ENCODE data around the gene POLD2.
"Not testable (repeated sequence)": the region's sequence is repeated elsewhere in the genome, so short reads cannot be mapped to it uniquely, and the experiment has no call there.

POLD2 gene

GRCh38 chr7:44139311-44140010 is 16.1 kb upstream of the POLD2 start:
- DNase-seq (ENCODE audit: low read depth): no peak

DNA sequence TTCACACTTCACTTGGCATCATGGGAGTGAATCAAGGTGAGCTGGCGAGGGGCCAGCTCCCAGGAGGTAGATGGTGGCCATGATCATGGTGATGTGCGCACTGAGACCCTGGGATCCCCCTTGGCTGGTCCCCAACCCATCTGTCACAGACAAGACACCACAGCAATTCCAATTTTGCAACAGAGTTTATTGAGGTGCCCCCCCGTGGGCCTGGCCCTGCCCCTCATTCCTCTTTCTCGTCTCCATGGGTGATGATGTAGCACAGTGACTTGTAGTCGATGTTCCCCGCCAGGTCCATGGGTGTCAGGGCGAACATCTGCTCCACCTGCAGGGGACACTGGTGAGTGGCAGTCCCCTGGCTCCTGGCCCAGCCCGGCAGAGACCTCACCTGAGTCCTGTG is 15.3 kb upstream of the POLD2 start:
- no peak for DNase-seq (ENCODE audit: low read depth)

- no peak for DNase-seq (ENCODE audit: low read depth)
These were observed 13.4 kb upstream of the POLD2 start for GRCh38 chr7:44136731-44137130.

DNA sequence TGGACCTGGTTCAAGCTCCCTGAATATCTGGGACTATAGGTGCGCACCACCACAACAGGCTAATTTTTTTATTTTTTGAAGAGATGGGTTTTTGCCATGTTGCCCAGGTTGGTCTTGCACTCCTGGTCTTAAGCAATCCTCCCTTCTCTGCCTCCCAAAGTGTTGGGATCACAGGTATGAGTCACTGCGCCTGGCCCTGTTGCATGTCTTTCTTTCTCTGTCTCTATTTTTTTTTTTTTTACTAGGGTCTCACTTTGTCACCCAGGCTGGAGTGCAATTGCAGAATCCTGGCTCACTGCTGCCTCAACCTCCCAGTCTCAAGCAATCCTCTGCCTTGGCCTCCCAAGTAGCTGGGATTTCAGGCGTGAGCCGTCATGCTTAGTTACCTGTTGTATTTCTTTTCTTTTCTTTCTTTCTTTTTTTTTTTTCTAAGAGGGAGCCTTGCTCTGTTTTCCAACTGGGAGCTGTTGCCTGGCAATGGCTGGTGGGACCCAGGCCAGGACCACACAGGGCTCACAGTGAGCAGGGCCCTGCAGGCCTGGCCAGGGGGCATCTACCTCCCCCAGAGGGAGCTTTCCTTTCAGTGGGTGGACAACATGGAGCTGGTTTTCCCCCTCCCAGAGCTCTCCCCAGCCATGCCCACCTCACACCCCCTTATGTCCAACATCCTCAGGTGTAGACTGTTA is 11.7 kb upstream of the POLD2 start:
- no peak for DNase-seq (ENCODE audit: low read depth)

- DNase-seq (ENCODE audit: low read depth): no peak
These were observed 9.9 kb upstream of the POLD2 start for GRCh38 chr7:44133295-44133694.

DNA sequence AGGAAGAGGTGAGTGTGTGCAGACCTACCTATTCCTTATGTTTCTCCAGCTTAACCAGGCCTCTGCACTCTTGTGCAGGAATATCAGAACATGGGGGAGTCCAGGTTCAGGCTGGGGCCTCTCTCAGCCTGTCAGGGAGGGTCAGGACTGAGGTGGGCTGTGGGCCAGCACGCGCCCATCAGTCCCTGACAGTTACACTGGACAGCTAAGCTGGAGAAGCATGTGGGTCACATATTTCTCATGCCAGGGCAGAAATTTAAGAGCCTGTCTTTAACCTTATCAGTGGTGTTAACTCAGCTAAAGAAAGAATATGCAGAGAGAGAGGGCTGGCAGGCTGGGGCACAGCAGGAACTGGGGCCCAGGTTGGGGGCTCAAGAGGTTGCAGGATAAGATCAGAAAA is 8.7 kb upstream of the POLD2 start:
- DNase-seq (ENCODE audit: low read depth): no peak

DNA sequence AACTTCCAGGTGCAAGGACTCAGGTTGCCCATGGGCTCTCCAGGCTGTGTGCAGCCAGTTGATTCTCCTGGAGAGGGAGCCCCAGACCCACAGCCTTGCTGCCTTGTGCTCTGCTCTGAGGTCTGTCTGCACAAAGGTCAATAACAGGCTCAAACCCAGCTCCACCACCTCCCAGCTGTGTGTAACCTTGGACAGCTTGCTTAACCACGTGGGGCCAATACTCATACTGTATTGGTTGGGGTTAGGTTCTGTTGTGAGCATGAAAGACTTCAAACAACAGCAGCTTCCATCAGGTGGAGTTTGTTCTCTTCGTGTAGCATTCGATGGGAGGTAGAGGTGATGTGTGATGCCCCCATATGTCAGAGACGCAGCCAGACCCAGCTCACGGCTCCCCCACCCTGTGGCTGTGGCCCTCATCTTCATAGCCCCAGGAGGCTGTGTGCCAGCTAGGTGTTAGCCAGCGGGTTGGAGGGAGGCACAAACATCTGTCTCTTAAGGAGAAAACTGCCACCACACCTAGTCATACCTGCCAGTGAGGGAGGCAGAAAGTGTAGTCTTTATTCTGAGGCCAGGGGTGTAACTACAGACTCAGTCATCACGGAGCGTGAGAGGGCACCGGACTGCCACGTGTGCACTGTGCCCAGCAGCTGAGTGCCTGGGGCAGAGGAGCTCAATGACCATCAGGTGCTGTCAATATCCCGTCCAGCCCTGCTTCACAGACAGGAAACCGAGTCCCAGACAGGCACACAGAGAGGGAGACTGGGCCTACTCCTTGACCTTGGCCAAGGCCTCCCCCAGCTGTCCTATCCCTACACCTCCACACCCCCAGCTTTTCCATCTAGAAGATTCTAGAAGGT is 8.1 kb upstream of the POLD2 start:
- DNase-seq (ENCODE audit: low read depth): no peak

DNA sequence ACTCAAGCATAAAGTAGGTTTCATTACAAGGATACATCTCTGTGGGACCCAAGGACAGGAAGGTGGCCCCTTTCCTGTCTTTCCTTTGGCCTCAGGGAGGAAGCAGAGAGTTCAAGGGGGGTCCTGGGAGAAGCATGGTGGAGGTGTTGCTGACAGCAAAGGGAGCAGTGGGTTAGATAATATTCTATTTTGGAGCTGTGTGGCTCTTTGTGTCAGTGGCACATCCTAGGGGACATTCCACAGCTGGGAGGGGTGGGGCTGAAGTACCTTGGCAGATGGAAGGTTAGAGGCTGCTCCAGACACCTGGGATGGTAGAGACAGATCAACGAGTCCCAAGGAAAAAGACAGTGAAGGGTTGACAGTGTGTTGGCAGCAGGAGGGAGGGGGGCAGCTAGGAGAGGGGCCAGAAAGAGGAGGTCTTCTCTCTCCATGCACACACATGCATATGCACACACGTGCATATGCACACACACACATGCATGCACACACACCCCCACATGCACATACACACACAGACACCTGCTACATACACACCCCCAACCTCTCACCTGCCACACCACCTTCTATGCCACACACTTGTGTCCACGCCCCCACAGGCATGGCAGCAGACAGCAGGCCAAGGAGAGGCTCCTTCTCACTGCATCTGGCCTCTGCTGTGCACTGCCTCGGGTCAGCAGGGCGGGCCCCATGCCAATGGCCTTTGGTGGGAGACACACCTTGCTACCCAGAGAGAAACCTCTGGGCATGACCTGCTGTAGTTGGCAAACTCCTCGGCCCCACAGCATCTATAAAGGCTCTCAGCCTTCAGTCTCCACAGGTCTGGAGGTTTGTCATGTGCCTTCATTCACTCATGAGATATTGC is 5.6 kb upstream of the POLD2 start:
- DNase-seq (ENCODE audit: low read depth): no peak

GRCh38 chr7:44127161-44127560 is 3.8 kb upstream of the POLD2 start:
- no peak for DNase-seq (ENCODE audit: low read depth)

DNA sequence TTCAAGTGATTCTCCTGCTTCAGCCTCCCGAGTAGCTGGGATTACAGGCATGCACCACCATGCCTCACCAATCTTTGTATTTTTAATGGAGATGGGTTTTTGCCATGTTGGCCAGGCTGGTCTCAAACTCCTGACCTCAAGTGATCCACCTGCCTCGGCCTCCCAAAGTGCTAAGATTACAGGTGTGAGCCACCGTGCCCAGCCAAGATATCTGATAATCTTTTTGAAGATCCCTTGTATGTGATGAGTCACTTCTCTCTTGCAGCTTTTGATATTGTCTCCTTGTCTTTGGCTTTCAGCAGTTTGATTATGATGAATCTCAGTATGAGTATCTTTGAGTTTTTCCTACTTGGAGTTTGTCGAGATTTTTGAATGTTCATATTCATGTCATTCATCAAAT is 3.2 kb upstream of the POLD2 start:
- not testable (repeated sequence) for DNase-seq (ENCODE audit: low read depth)

GRCh38 chr7:44124822-44125202 is 1.5 kb upstream of the POLD2 start:
- no peak for DNase-seq (ENCODE audit: low read depth)

DNA sequence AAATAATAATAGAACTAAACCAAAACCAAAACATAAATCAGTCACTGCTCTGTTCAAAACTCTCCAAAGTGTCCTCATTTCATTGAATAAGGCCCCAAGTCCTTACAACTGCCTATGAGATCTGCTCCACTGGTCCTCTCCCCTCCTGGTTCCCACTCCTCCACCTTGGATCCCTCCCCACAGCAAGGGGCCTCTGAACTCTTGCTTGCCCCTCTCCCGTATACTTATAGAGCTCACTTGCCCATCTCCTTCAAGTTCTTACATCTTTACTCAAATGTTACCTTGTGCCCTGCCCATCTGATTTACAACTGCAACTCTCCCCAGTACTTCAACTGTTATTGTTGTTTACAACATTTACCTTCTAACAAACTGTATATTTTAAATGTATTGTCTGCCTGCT is 819 bp downstream of the POLD2 start:
- DNase-seq (ENCODE audit: low read depth): no peak

GRCh38 chr7:44121761-44122420 is 1.5 kb downstream of the POLD2 start:
- DNase-seq (ENCODE audit: low read depth): no peak

DNA sequence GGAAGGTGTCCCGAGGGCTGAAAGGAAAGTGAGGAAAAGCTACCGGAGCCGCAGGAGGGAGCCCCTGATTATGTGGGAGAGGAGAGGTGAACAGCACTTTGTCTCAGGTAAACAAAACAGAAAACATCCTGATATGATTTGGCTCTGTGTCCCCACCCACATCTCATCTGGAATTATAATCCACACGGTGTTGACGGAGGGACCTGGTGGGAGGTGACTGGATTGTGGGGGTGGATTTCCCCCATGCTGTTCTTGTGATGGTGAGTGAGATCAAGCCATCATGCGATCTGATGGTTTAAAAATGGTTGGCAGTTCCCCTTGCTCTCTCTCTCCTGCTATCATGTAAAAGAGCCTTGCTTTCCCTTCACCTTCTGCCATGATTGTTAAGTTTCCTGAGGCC is 3.0 kb downstream of the POLD2 start:
- DNase-seq (ENCODE audit: low read depth): no peak

- DNase-seq (ENCODE audit: low read depth): no peak
These were observed 3.4 kb downstream of the POLD2 start for GRCh38 chr7:44119829-44120380.

DNA sequence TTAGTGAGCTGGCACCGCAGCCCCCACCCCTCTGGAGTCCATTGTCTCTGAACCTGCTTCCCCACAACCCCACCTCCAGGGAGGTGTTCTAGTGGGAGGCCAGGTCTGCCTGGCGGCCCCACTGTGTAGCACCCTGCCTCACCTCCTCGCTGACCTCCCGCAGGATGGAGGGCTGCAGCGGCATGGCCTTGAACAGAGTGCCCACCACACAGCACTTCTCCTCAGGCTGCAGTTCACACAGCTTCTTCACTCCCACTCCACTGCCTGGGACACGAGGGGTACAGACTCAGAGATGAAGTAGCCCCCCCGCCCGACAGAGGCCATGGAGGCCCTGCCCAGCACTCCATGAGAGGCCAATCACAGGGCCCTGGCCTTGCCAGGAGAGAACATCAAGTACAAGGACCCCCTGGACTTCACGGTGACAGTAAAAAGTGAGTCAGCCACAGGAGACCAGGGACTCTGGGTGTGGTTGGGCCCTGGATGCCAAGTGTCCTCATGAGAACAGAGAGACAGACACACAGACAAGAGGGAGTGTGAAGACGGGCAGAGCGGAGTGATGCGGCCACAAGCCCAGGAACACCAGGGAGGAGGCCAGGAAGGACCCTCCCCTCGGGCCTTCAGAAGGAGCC is 5.4 kb downstream of the POLD2 start:
- no peak for DNase-seq (ENCODE audit: low read depth)

GRCh38 chr7:44116789-44117666 is 6.3 kb downstream of the POLD2 start:
- no peak for DNase-seq (ENCODE audit: low read depth)

GRCh38 chr7:44116087-44116788 is 7.1 kb downstream of the POLD2 start:
- no peak for DNase-seq (ENCODE audit: low read depth)
